HL-60 (cell line): Measurements from ENCODE around the gene PLXNB2.

Source experiments
- DNase-seq, 2 experiments: peaks; one replicate each; pipeline ENCODE4 v3.0.0-alpha.2; 2010 to 2020; ENCODE audit warnings: low read depth in 1 of 2, low spot score in 1 of 2
- H3K27ac ChIP-seq: fragments of 250-450 bp; sonication (Bioruptor Pico); replicated peaks from 2 replicates; pipeline ENCODE4 v1.5.1; 2020; ENCODE audit warnings: mild to moderate bottlenecking, moderate library complexity
- H3K27me3 ChIP-seq: fragments of 250-450 bp; sonication (Bioruptor Pico); 2 replicates; pipeline ENCODE4 v1.5.1; 2021; ENCODE audit warnings: mild to moderate bottlenecking, moderate library complexity; ENCODE audit not compliant: insufficient read depth, poor library complexity, severe bottlenecking
- H3K4me3 ChIP-seq: replicated peaks from 2 replicates; pipeline ENCODE4 v1.5.1; 2011; ENCODE audit warnings: mild to moderate bottlenecking, control low read depth, low read length; ENCODE audit not compliant: insufficient read depth
- GABPA ChIP-seq: IDR thresholded peaks from 2 replicates; pipeline ENCODE4 v1.6.1; 2012; ENCODE audit warnings: low read depth
- POLR2AphosphoS5 ChIP-seq: IDR thresholded peaks from 2 replicates; pipeline ENCODE4 v1.6.1; 2012; ENCODE audit warnings: low read depth
- REST ChIP-seq: IDR thresholded peaks from 2 replicates; pipeline ENCODE4 v1.6.1; 2012; ENCODE audit warnings: low read depth; ENCODE audit not compliant: insufficient replicate concordance
- SPI1 ChIP-seq: IDR thresholded peaks from 2 replicates; pipeline ENCODE4 v1.6.1; 2012; ENCODE audit warnings: low read depth, mild to moderate bottlenecking, borderline replicate concordance
- TF ChIP-seq, protein P1 (sequence below): IDR thresholded peaks from one replicate; pipeline ENCODE4 v1.5.1; 2011; ENCODE audit warnings: low read length, control low read depth, inconsistent platforms; ENCODE audit not compliant: insufficient read depth

The PLXNB2 gene

GRCh38 chr22:50320116-50320515 is 12.7 kb upstream of the PLXNB2 start:
- Histone ChIP-seq H3K27ac (no peak overlapping the region), H3K27me3 (no peaks in the 10 kb centered on the region), H3K4me3 (no peak overlapping the region)
- TF ChIP-seq REST (no peak), SPI1 (no peak), GABPA (no peak), POLR2AphosphoS5 (no peak)
- TF ChIP-seq, protein P1, sequence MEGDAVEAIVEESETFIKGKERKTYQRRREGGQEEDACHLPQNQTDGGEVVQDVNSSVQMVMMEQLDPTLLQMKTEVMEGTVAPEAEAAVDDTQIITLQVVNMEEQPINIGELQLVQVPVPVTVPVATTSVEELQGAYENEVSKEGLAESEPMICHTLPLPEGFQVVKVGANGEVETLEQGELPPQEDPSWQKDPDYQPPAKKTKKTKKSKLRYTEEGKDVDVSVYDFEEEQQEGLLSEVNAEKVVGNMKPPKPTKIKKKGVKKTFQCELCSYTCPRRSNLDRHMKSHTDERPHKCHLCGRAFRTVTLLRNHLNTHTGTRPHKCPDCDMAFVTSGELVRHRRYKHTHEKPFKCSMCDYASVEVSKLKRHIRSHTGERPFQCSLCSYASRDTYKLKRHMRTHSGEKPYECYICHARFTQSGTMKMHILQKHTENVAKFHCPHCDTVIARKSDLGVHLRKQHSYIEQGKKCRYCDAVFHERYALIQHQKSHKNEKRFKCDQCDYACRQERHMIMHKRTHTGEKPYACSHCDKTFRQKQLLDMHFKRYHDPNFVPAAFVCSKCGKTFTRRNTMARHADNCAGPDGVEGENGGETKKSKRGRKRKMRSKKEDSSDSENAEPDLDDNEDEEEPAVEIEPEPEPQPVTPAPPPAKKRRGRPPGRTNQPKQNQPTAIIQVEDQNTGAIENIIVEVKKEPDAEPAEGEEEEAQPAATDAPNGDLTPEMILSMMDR: no peak
- DNase-seq: no peak

DNA sequence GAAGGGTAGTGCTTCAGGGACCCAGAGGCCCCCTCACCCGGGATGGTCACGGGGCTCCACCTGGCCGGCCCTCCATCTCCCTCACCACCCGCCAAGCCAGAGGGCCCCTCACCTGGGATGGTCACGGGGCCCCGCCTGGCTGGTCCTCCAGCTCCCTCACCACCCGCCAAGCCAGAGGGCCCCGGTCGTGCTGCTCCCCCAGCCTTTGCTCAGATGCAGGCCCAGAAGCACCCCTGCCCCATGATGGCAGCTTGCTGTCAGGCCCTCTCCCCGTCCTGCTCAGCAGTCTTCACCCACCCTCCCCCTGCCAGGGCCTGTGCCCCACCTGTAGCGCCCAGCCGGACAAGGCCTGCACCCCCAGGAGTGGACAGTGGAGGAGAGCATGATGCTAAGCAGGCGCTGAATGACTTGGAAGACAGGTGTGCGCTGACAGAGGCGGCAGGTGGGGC is 12.1 kb upstream of the PLXNB2 start:
- H3K27ac ChIP-seq: no peak overlapping the region
- TF ChIP-seq GABPA: no peak
- no peak for TF ChIP-seq SPI1
- no peak for TF ChIP-seq POLR2AphosphoS5
- TF ChIP-seq REST: no peak
- TF ChIP-seq, protein P1: no peak
- no peaks in the 10 kb centered on the region for H3K27me3 ChIP-seq
- no peak for DNase-seq
- no peak overlapping the region for H3K4me3 ChIP-seq

DNA sequence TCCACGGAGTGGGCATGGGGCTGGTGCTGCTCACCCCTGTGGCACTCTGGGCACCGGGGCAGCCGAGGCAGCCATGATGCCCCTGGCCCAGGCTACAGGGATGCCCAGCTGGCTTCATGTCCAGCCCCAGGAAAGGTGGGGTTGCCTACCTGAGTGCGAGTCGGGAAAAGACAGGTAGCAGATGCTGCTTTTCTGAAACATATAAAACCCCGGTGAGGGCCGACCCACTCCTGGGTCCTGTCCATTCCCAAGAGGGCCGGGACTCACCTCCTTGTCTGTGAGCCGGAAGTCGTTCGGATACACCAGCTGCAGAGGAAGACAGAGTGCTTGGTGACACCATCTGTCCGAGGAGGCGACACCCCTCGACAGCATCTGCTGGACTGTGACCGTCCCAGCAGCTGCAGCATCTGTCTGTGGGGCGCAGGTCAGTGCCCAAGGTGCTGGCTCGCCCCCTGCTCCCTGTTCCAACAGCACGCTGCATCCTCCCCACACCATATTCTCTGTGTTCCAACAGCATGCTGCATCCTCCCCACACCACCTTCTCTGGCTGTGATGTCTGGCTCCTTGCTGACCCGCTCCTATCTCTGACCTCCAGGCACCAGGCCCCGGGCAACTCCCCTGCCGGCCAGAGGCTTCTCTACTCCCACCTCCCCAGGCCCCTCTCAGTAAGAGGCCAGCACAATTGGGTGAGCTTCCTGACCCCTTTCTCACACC is 11.4 kb upstream of the PLXNB2 start:
- no peak for TF ChIP-seq GABPA

DNA sequence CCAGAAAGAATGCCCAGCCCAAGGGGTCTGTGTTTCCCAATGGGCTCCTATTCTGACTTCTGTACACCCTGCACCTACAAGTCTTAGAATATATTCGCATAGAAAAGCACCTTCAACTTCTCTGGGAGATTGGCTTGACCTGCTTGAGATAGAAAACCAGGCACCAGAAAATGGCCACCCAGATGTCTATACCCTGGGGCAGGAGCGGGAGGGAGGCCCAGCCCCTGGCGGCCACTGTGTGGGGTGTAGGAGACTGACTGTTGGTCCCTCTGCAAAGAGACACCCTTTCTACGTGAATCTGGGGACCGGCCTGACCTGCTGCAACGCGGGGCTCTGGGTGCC is 10.9 kb upstream of the PLXNB2 start:
- Histone ChIP-seq H3K27me3 (no peaks in the 10 kb centered on the region), H3K27ac (no peak overlapping the region), H3K4me3 (no peak overlapping the region)
- no peak for DNase-seq
- TF ChIP-seq SPI1 (no peak), REST (no peak), GABPA (no peak), POLR2AphosphoS5 (no peak)
- TF ChIP-seq, protein P1: no peak

More for the DNA sequence above, 11.4 kb upstream of the PLXNB2 start:
- Histone ChIP-seq H3K4me3 (no peak overlapping the region), H3K27ac (no peak overlapping the region), H3K27me3 (no peaks in the 10 kb centered on the region)
- DNase-seq: no peak
